DND-41 (cell line): ENCODE results near the gene DYNC1I1.

Source experiments
- ATAC-seq: fragments of 200-7000 bp; cut with Tn5 transposase; 3 replicates; pipeline ENCODE4 v1.9.1; 2021; ENCODE audit warnings: low read depth; ENCODE audit not compliant: insufficient read depth
- DNase-seq: peaks from one replicate; pipeline ENCODE4 v3.0.0-alpha.2; 2020
- H2AFZ ChIP-seq: 2 replicates; pipeline ENCODE4 v1.6.0; 2012; ENCODE audit warnings: low read depth, low read length
- H3K27ac ChIP-seq: 2 replicates; pipeline ENCODE4 v1.5.1; 2012; ENCODE audit warnings: low read length, inconsistent platforms
- H3K27me3 ChIP-seq: fragments of 200-600 bp; sonication (generic); 2 replicates; pipeline ENCODE4 v1.6.0; 2012; ENCODE audit warnings: low read length, mild to moderate bottlenecking, inconsistent platforms; ENCODE audit not compliant: insufficient read depth, poor library complexity
- H3K36me3 ChIP-seq: 2 replicates; pipeline ENCODE4 v1.5.1; 2012; ENCODE audit warnings: low read length, inconsistent platforms; ENCODE audit not compliant: insufficient read depth
- H3K4me1 ChIP-seq: 2 replicates; pipeline ENCODE4 v1.5.1; 2012; ENCODE audit warnings: mild to moderate bottlenecking, low read length; ENCODE audit not compliant: insufficient read depth
- H3K4me2 ChIP-seq: 2 replicates; pipeline ENCODE4 v1.6.0; 2012; ENCODE audit warnings: mild to moderate bottlenecking, moderate library complexity, low read length, inconsistent platforms; ENCODE audit not compliant: insufficient read depth
- H3K4me3 ChIP-seq, 2 experiments: fragments of 200-600 bp in 1 of 2; shearing (Covaris generic) in 1 of 2; 2 replicates each; pipeline ENCODE4 v1.5.1; 2012 to 2016; ENCODE audit warnings: inconsistent platforms in 2 of 2, low read length in 2 of 2, mild to moderate bottlenecking in 2 of 2, low read depth in 1 of 2, moderate library complexity in 1 of 2
- H3K79me2 ChIP-seq: 2 replicates; pipeline ENCODE4 v1.6.0; 2012; ENCODE audit warnings: low read length, inconsistent platforms; ENCODE audit not compliant: insufficient read depth
- H3K9ac ChIP-seq: 2 replicates; pipeline ENCODE4 v1.6.0; 2012; ENCODE audit warnings: low read depth, mild to moderate bottlenecking, inconsistent platforms, low read length, moderate library complexity
- H3K9me3 ChIP-seq: 2 replicates; pipeline ENCODE4 v1.5.1; 2012; ENCODE audit warnings: low read length, moderate library complexity, mild to moderate bottlenecking, inconsistent platforms; ENCODE audit not compliant: insufficient read depth, severe bottlenecking
- H4K20me1 ChIP-seq: 2 replicates; pipeline ENCODE4 v1.6.0; 2012; ENCODE audit warnings: low read length; ENCODE audit not compliant: insufficient read depth
- CTCF ChIP-seq: IDR thresholded peaks from 2 replicates; pipeline ENCODE4 v1.5.1; 2012; ENCODE audit warnings: borderline replicate concordance, low read length, moderate library complexity, mild to moderate bottlenecking; ENCODE audit not compliant: poor library complexity, severe bottlenecking; ENCODE audit errors: extremely low read depth
- EZH2 ChIP-seq: IDR thresholded peaks from 3 replicates; pipeline ENCODE4 v1.6.1; 2012; ENCODE audit warnings: borderline replicate concordance, low read depth, mild to moderate bottlenecking, moderate library complexity, low read length, inconsistent platforms; ENCODE audit not compliant: severe bottlenecking

Gene DYNC1I1

GRCh38 chr7:95749044-95749443 is 23.3 kb upstream of the DYNC1I1 start:
- no peak overlapping the region for H2AFZ ChIP-seq
- DNase-seq (no peak), ATAC-seq (no peak)
- H4K20me1 ChIP-seq = no peaks in the 10 kb centered on the region
- no peaks in the 10 kb centered on the region for H3K9me3 ChIP-seq
- no peaks in the 10 kb centered on the region for H3K27me3 ChIP-seq
- no peaks in the 10 kb centered on the region for H3K79me2 ChIP-seq
- H3K4me2 ChIP-seq = no peak overlapping the region
- TF ChIP-seq EZH2 = no peak
- no peak for TF ChIP-seq CTCF
- no peak overlapping the region for H3K9ac ChIP-seq
- H3K4me1 ChIP-seq = no peaks in the 10 kb centered on the region
- no peak overlapping the region for H3K4me3 ChIP-seq
- H3K27ac ChIP-seq = no peak overlapping the region
- no peaks in the 10 kb centered on the region for H3K36me3 ChIP-seq

GRCh38 chr7:95749515-95749914 is 22.8 kb upstream of the DYNC1I1 start:
- Histone ChIP-seq H3K27me3 (no peaks in the 10 kb centered on the region), H4K20me1 (no peaks in the 10 kb centered on the region), H3K36me3 (no peaks in the 10 kb centered on the region), H3K4me2 (no peak overlapping the region), H3K4me3 (no peak overlapping the region), H3K4me1 (no peaks in the 10 kb centered on the region), H3K27ac (no peak overlapping the region), H2AFZ (no peak overlapping the region), H3K79me2 (no peaks in the 10 kb centered on the region), H3K9me3 (no peaks in the 10 kb centered on the region), H3K9ac (no peak overlapping the region)
- ATAC-seq (no peak), DNase-seq (no peak)
- no peak for TF ChIP-seq CTCF
- no peak for TF ChIP-seq EZH2

GRCh38 chr7:95753440-95753839 is 18.9 kb upstream of the DYNC1I1 start:
- no peak overlapping the region for H3K27ac ChIP-seq
- H3K4me1 ChIP-seq = no peaks in the 10 kb centered on the region
- no peak for DNase-seq
- no peaks in the 10 kb centered on the region for H4K20me1 ChIP-seq
- no peak for TF ChIP-seq EZH2
- no peak for TF ChIP-seq CTCF
- no peak for ATAC-seq
- no peak overlapping the region for H2AFZ ChIP-seq
- H3K4me2 ChIP-seq = no peak overlapping the region
- H3K36me3 ChIP-seq = no peaks in the 10 kb centered on the region
- H3K79me2 ChIP-seq = no peaks in the 10 kb centered on the region
- H3K27me3 ChIP-seq = no peaks in the 10 kb centered on the region
- no peak overlapping the region for H3K4me3 ChIP-seq
- H3K9me3 ChIP-seq = no peaks in the 10 kb centered on the region
- H3K9ac ChIP-seq = no peak overlapping the region

GRCh38 chr7:95755277-95755934 is 16.9 kb upstream of the DYNC1I1 start:
- H3K4me3 ChIP-seq = no peak overlapping the region
- no peaks in the 10 kb centered on the region for H3K4me1 ChIP-seq
- DNase-seq = no peak
- H3K4me2 ChIP-seq = no peak overlapping the region
- no peak overlapping the region for H3K27ac ChIP-seq
- no peaks in the 10 kb centered on the region for H3K36me3 ChIP-seq
- no peaks in the 10 kb centered on the region for H3K9me3 ChIP-seq
- TF ChIP-seq EZH2 (no peak), CTCF (no peak)
- H4K20me1 ChIP-seq = no peaks in the 10 kb centered on the region
- H3K9ac ChIP-seq = no peak overlapping the region
- no peak for ATAC-seq
- no peaks in the 10 kb centered on the region for H3K27me3 ChIP-seq
- H2AFZ ChIP-seq = no peak overlapping the region
- no peaks in the 10 kb centered on the region for H3K79me2 ChIP-seq
